ENCODE measurements around the gene SNX11.

DNA sequence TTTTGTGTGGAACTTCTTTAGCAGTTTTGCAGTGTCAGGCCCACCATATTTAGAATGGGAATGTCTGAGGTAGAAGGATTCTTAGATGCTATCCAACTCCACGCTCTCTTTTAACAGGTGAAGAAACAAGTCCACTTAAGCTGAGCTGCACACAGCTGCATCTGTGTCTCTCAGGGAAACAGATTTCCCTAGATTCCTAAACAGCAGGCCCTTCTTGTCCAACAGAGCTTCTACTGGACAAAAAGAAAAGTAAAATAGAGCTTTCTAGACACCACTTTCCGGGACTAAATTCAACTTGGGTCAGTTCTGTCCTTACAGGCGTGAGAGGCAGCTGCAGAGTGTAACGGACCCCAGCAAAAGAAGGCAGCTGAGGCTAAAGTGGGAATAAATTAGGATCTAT is 51.7 kb downstream of the SNX11 start:
- no peak for TF ChIP-seq ZFX (IDR thresholded peaks at IDR 0.05)
- TF ChIP-seq, protein P1, sequence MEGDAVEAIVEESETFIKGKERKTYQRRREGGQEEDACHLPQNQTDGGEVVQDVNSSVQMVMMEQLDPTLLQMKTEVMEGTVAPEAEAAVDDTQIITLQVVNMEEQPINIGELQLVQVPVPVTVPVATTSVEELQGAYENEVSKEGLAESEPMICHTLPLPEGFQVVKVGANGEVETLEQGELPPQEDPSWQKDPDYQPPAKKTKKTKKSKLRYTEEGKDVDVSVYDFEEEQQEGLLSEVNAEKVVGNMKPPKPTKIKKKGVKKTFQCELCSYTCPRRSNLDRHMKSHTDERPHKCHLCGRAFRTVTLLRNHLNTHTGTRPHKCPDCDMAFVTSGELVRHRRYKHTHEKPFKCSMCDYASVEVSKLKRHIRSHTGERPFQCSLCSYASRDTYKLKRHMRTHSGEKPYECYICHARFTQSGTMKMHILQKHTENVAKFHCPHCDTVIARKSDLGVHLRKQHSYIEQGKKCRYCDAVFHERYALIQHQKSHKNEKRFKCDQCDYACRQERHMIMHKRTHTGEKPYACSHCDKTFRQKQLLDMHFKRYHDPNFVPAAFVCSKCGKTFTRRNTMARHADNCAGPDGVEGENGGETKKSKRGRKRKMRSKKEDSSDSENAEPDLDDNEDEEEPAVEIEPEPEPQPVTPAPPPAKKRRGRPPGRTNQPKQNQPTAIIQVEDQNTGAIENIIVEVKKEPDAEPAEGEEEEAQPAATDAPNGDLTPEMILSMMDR (conservative IDR thresholded peaks at IDR 0.05), result no peak

All from C4-2B (cell line).